GM12878 (cell line): Measurements from ENCODE around the gene PLS1. TPM values are rescaled to one million over a fixed set of nuclear protein-coding genes. Genes with fewer than 3 reads are reported as not detected.

Experiments
- ATAC-seq: fragments of 200-7000 bp; cut with Tn5 transposase; 3 replicates; pipeline ENCODE4 v1.9.1; 2020; ENCODE audit warnings: mild to moderate bottlenecking, moderate library complexity
- BruUV-seq: library from RNA; stranded (reverse); fragments of 400-500 nt; replicated peaks from 2 replicates; lab custom pipeline; 2021; lab: Mats Ljungman, UMichigan
- CTCF ChIA-PET: fragments of 300-600 bp; sonication (Branson Sonifier 250); formaldehyde crosslinking; extraction: SDS; loops from one replicate; lab custom pipeline; 2021; ENCODE audit warnings: inconsistent platforms; lab: Yijun Ruan, JAX
- POLR2A ChIA-PET: fragments of 350-600 bp; formaldehyde crosslinking; extraction: SDS; loops from one replicate; lab custom pipeline; 2021; ENCODE audit warnings: inconsistent platforms; lab: Charles Lee
- RAD21 ChIA-PET: fragments of 300-600 bp; sonication (Branson Sonifier 250); formaldehyde crosslinking; loops from one replicate; lab custom pipeline; 2023; ENCODE audit warnings: antibody characterized with exemption; ENCODE audit not compliant: unreplicated experiment; lab: Charles Lee
- SMC1A ChIA-PET: fragments of 300-600 bp; sonication (Branson Sonifier 250); formaldehyde crosslinking; loops from one replicate; lab custom pipeline; 2023; ENCODE audit not compliant: unreplicated experiment, uncharacterized antibody; lab: Charles Lee
- DNase-seq: peaks from one replicate; pipeline ENCODE4 v3.0.0-alpha.2; 2011; ENCODE audit warnings: low read depth, low spot score
- FAIRE-seq: peaks from 3 replicates; lab custom pipeline; 2011; peaks lifted over from hg19 to GRCh38; lab: Jason Lieb, UNC
- H2AFZ ChIP-seq: 2 replicates; pipeline ENCODE4 v1.6.0; 2011; ENCODE audit warnings: low read depth, low read length, control low read depth; ENCODE audit not compliant: control insufficient read depth
- H3K27ac ChIP-seq: 2 replicates; pipeline ENCODE4 v1.5.1; 2011; ENCODE audit warnings: control low read depth; ENCODE audit not compliant: control insufficient read depth, insufficient read depth
- H3K27me3 ChIP-seq, 2 experiments: replicated peaks in 1 of 2; 2 replicates each; pipeline versions ENCODE4 v1.6.0 to v1.6.1; 2011; ENCODE audit warnings: low read length in 1 of 2; ENCODE audit not compliant: control insufficient read depth in 2 of 2, insufficient read depth in 2 of 2
- H3K36me3 ChIP-seq, 2 experiments: 2 replicates each; pipeline ENCODE4 v1.5.1; 2011; ENCODE audit warnings: low read length in 1 of 2; ENCODE audit not compliant: control insufficient read depth in 2 of 2, insufficient read depth in 2 of 2
- H3K4me1 ChIP-seq: 2 replicates; pipeline ENCODE4 v1.6.1; 2011; ENCODE audit warnings: mild to moderate bottlenecking, low read length, moderate library complexity, mixed read lengths; ENCODE audit not compliant: control insufficient read depth, insufficient read depth
- H3K4me2 ChIP-seq: 2 replicates; pipeline ENCODE4 v1.6.0; 2011; ENCODE audit warnings: control low read depth; ENCODE audit not compliant: control insufficient read depth, insufficient read depth
- H3K4me3 ChIP-seq: fragments of 200-600 bp; sonication (generic); 2 replicates; pipeline ENCODE4 v1.5.1; 2016
- H3K79me2 ChIP-seq: 2 replicates; pipeline ENCODE4 v1.6.0; 2011; ENCODE audit warnings: low read length; ENCODE audit not compliant: control insufficient read depth, insufficient read depth
- H3K9ac ChIP-seq: 2 replicates; pipeline ENCODE4 v1.8.0; 2011; ENCODE audit warnings: low read length, control low read depth, mixed read lengths; ENCODE audit not compliant: control insufficient read depth, insufficient read depth
- H3K9me3 ChIP-seq: replicated peaks from 3 replicates; pipeline ENCODE4 v1.5.1; 2011; ENCODE audit warnings: mild to moderate bottlenecking, low read length; ENCODE audit not compliant: control insufficient read depth, insufficient read depth
- H4K20me1 ChIP-seq: 2 replicates; pipeline ENCODE4 v1.6.0; 2011; ENCODE audit not compliant: control insufficient read depth, insufficient read depth
- CBX3 ChIP-seq: fragments of 200-600 bp; sonication (generic); IDR thresholded peaks from 2 replicates; pipeline ENCODE4 v1.6.1; 2016; ENCODE audit warnings: low read depth, borderline replicate concordance
- CEBPB ChIP-seq, 2 experiments: fragments of 150-350 bp in 1 of 2; IDR thresholded peaks; 2 replicates each; pipeline ENCODE4 v1.6.1; 2012 to 2014; ENCODE audit warnings: low read depth in 2 of 2, low read length in 2 of 2, borderline replicate concordance in 1 of 2, inconsistent platforms in 1 of 2
- MXI1 ChIP-seq: fragments of 150-350 bp; IDR thresholded peaks from 2 replicates; pipeline ENCODE4 v1.6.1; 2011; ENCODE audit warnings: low read depth, mild to moderate bottlenecking, inconsistent platforms, low read length, improper control_type of control experiment
- NR2C1 ChIP-seq: fragments of 450-650 bp; IDR thresholded peaks from 2 replicates; pipeline ENCODE4 v1.6.1; 2017; ENCODE audit warnings: antibody characterized with exemption, mild to moderate bottlenecking, moderate library complexity
- SP1 ChIP-seq: IDR thresholded peaks from one replicate; pipeline ENCODE4 v1.6.1; 2011; ENCODE audit warnings: low read depth, low read length
- SPI1 ChIP-seq: IDR thresholded peaks from 2 replicates; pipeline ENCODE4 v1.6.1; 2011; ENCODE audit warnings: low read depth, mild to moderate bottlenecking, low read length, moderate library complexity, borderline replicate concordance; ENCODE audit not compliant: insufficient read depth
- STAT3 ChIP-seq: IDR thresholded peaks from 2 replicates; pipeline ENCODE4 v1.6.1; 2011; ENCODE audit warnings: low read depth, low read length, improper control_type of control experiment
- YBX1 ChIP-seq: fragments of 450-650 bp; IDR thresholded peaks from 2 replicates; pipeline ENCODE4 v1.6.1; 2016; ENCODE audit warnings: antibody characterized with exemption
- ZNF24 ChIP-seq: fragments of 450-650 bp; IDR thresholded peaks from 2 replicates; pipeline ENCODE4 v1.6.1; 2017; ENCODE audit warnings: antibody characterized with exemption, mild to moderate bottlenecking
- WGBS: methylation state at CpG from one replicate; pipeline ENCODE4 v1.1.6; 2016; ENCODE audit warnings: low lambda C conversion rate; ENCODE audit not compliant: insufficient replicate concordance, insufficient coverage; ENCODE audit errors: missing lambda C conversion rate; 5-methylcytosine and 5-hydroxymethylcytosine counted together
- in situ Hi-C: fragments of 300-500 bp; cut with MboI; formaldehyde crosslinking; loops from 9 replicates; pipeline ENCODE4 v1.14.3; 2018; ENCODE audit warnings: mixed read lengths
- intact Hi-C: fragments of 100-400 bp; cut with micrococcal nuclease; formaldehyde crosslinking; loops from one replicate; pipeline ENCODE4 v1.14.2; 2022; ENCODE audit not compliant: unreplicated experiment
- polyA plus RNA-seq, 11 experiments: library from polyadenylated mRNA; depleted of rRNA in 4 of 11; unstranded in 6 of 11; stranded (reverse) in 5 of 11; fragments of >200 nt; fragmentation: Nextera tagmentation in 4 of 11; fragmentation: Illumina TruSeq in 1 of 11; extraction: Ambion mirVana in 4 of 11; extraction: Trizol in 1 of 11; gene quantifications; 1 replicate in 1 of 11; 2 replicates in 10 of 11; pipeline versions ENCODE4 v1.2.1 to v1.2.3, GENCODE V29; 2011 to 2016; ENCODE audit warnings: inconsistent platforms in 2 of 11, missing spikeins in 2 of 11, low read depth in 1 of 11
- total RNA-seq, 4 experiments: library from RNA; depleted of rRNA in 3 of 4; stranded (reverse); fragments of >200 nt in 3 of 4; fragmentation: Illumina TruSeq in 1 of 4; extraction: Trizol in 1 of 4; gene quantifications; 2 replicates each; pipeline versions ENCODE4 v1.2.1 to v1.2.3, GENCODE V29; 2013 to 2021
- TF ChIP-seq, protein P1 (sequence below): fragments of 450-650 bp; IDR thresholded peaks from 2 replicates; pipeline ENCODE4 v1.6.1; 2017; ENCODE audit warnings: low read depth, mild to moderate bottlenecking, moderate library complexity
- TF ChIP-seq, protein P2 (sequence below): fragments of 450-650 bp; IDR thresholded peaks from 2 replicates; pipeline ENCODE4 v1.6.1; 2014; ENCODE audit warnings: mild to moderate bottlenecking
- TF ChIP-seq, protein P3 (sequence below): fragments of 150-350 bp; IDR thresholded peaks from 2 replicates; pipeline ENCODE4 v1.6.1; 2014; ENCODE audit warnings: mild to moderate bottlenecking, low read depth, low read length

Gene PLS1
- total and polyA plus RNA-seq, 10 of the 15 experiments (the other 5 are each of a cell fraction or from before 2014, with no cell fraction given): 0.59 to 11.7 (median 1.7) TPM

DNA sequence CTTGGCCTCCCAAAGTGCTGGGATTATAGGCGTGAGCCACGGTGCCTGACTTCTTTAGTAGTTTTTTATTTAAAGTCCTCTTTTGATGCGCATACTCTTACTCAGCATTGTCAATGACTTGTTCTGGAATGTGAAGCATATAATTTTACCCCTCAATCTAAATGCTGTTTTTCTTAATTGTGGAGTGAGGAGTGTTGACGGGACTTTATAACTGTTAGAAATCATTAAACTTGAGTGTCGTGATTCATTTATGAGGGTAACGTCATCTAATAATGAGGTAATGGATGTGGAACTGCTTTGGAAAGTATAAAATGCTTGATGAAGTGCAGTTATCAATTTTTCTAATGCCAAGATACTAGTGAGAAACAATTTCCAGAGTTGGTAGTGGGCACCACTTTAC is 48.3 kb downstream of the PLS1 start:
- in situ Hi-C loops: no loop called here
- Histone ChIP-seq H3K27ac (no peak overlapping the region), H3K9ac (no peak overlapping the region), H3K36me3 (no peaks in the 10 kb centered on the region), H4K20me1 (no peaks in the 10 kb centered on the region), H3K4me1 (no peaks in the 10 kb centered on the region), H3K79me2 (no peaks in the 10 kb centered on the region), H3K27me3 (no peaks in the 10 kb centered on the region), H3K9me3 (no peaks in the 10 kb centered on the region), H3K4me3 (no peak overlapping the region), H2AFZ (no peak overlapping the region), H3K4me2 (no peak overlapping the region)
- ChIA-PET CTCF (no interaction called here), SMC1A (no interaction called here), RAD21 (no interaction called here), POLR2A (no interaction called here)
- DNase-seq (no peak), FAIRE-seq (no peak)
- intact Hi-C loops: no loop called here
- BruUV-seq: no TSS peak
- WGBS: 38% methylated on average over 6 of the region's 6 CpGs
- TF ChIP-seq SP1: no peak
- TF ChIP-seq, protein P1, sequence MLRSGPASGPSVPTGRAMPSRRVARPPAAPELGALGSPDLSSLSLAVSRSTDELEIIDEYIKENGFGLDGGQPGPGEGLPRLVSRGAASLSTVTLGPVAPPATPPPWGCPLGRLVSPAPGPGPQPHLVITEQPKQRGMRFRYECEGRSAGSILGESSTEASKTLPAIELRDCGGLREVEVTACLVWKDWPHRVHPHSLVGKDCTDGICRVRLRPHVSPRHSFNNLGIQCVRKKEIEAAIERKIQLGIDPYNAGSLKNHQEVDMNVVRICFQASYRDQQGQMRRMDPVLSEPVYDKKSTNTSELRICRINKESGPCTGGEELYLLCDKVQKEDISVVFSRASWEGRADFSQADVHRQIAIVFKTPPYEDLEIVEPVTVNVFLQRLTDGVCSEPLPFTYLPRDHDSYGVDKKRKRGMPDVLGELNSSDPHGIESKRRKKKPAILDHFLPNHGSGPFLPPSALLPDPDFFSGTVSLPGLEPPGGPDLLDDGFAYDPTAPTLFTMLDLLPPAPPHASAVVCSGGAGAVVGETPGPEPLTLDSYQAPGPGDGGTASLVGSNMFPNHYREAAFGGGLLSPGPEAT: no peak
- no peak for TF ChIP-seq ZNF24
- TF ChIP-seq, protein P2, sequence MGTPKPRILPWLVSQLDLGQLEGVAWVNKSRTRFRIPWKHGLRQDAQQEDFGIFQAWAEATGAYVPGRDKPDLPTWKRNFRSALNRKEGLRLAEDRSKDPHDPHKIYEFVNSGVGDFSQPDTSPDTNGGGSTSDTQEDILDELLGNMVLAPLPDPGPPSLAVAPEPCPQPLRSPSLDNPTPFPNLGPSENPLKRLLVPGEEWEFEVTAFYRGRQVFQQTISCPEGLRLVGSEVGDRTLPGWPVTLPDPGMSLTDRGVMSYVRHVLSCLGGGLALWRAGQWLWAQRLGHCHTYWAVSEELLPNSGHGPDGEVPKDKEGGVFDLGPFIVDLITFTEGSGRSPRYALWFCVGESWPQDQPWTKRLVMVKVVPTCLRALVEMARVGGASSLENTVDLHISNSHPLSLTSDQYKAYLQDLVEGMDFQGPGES: no peak
- TF ChIP-seq YBX1: no peak
- no peak for TF ChIP-seq MXI1
- TF ChIP-seq SPI1: no peak
- TF ChIP-seq, protein P3, sequence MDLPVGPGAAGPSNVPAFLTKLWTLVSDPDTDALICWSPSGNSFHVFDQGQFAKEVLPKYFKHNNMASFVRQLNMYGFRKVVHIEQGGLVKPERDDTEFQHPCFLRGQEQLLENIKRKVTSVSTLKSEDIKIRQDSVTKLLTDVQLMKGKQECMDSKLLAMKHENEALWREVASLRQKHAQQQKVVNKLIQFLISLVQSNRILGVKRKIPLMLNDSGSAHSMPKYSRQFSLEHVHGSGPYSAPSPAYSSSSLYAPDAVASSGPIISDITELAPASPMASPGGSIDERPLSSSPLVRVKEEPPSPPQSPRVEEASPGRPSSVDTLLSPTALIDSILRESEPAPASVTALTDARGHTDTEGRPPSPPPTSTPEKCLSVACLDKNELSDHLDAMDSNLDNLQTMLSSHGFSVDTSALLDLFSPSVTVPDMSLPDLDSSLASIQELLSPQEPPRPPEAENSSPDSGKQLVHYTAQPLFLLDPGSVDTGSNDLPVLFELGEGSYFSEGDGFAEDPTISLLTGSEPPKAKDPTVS: no peak
- no peak for TF ChIP-seq CEBPB (IDR thresholded peaks at IDR 0.05; ENCODE audit: borderline replicate concordance in 1 of 2, low read depth in 2 of 2, low read length in 2 of 2)
- TF ChIP-seq STAT3: no peak
- no peak for TF ChIP-seq NR2C1
- no peak for TF ChIP-seq CBX3
- TF ChIP-seq, all 136 proteins: peak for 0
- ATAC-seq: no peak
